Mesendoderm (in vitro differentiated cells): ENCODE measurements around the gene MLEC.

Experiments used
- DNase-seq: peaks from one replicate; pipeline ENCODE4 v3.0.0; 2013
- H2AK5ac ChIP-seq: 2 replicates; pipeline ENCODE4 v1.6.1; 2013; ENCODE audit warnings: low read length, inconsistent platforms
- H2BK120ac ChIP-seq: 2 replicates; pipeline ENCODE4 v1.6.1; 2013; ENCODE audit warnings: low read depth, mild to moderate bottlenecking, low read length, moderate library complexity, mixed read lengths
- H2BK15ac ChIP-seq: replicated peaks from 2 replicates; pipeline ENCODE4 v1.6.1; 2013; ENCODE audit warnings: low read depth, mild to moderate bottlenecking, moderate library complexity
- H2BK5ac ChIP-seq: 2 replicates; pipeline ENCODE4 v1.6.1; 2013; ENCODE audit warnings: low read length, inconsistent platforms
- H3K18ac ChIP-seq: 2 replicates; pipeline ENCODE4 v1.6.1; 2013; ENCODE audit warnings: mild to moderate bottlenecking, low read length, mixed read lengths
- H3K23ac ChIP-seq: one replicate; pipeline ENCODE4 v1.6.1; 2013; ENCODE audit warnings: low read length
- H3K27ac ChIP-seq: 2 replicates; pipeline ENCODE4 v1.5.1; 2013; ENCODE audit warnings: low read depth, mild to moderate bottlenecking, inconsistent platforms, low read length, moderate library complexity
- H3K27me3 ChIP-seq: 2 replicates; pipeline ENCODE4 v1.6.1; 2013; ENCODE audit warnings: low read length, control low read depth, mild to moderate bottlenecking, inconsistent platforms; ENCODE audit not compliant: insufficient read depth, poor library complexity
- H3K36me3 ChIP-seq: 2 replicates; pipeline ENCODE4 v1.6.1; 2013; ENCODE audit warnings: low read length, inconsistent platforms; ENCODE audit not compliant: control insufficient read depth, insufficient read depth
- H3K4ac ChIP-seq: one replicate; pipeline ENCODE4 v1.6.1; 2013; ENCODE audit warnings: low read depth, mild to moderate bottlenecking, low read length, moderate library complexity
- H3K4me1 ChIP-seq: 2 replicates; pipeline ENCODE4 v1.6.1; 2013; ENCODE audit warnings: low read depth, low read length, inconsistent platforms; ENCODE audit not compliant: control insufficient read depth
- H3K4me2 ChIP-seq: 2 replicates; pipeline ENCODE4 v1.6.1; 2013; ENCODE audit warnings: low read length
- H3K4me3 ChIP-seq: 2 replicates; pipeline ENCODE4 v1.5.1; 2013; ENCODE audit warnings: mild to moderate bottlenecking, low read length
- H3K56ac ChIP-seq: one replicate; pipeline ENCODE4 v1.6.1; 2013; ENCODE audit warnings: low read length
- H3K79me1 ChIP-seq: 2 replicates; pipeline ENCODE4 v1.6.1; 2013; ENCODE audit warnings: low read length, inconsistent platforms
- H3K79me2 ChIP-seq: 2 replicates; pipeline ENCODE4 v1.6.1; 2013; ENCODE audit warnings: mild to moderate bottlenecking, low read length; ENCODE audit not compliant: control insufficient read depth, insufficient read depth
- H3K9ac ChIP-seq: 2 replicates; pipeline ENCODE4 v1.6.1; 2013; ENCODE audit warnings: low read length, inconsistent platforms
- H4K5ac ChIP-seq: one replicate; pipeline ENCODE4 v1.6.1; 2013; ENCODE audit warnings: low read length
- H4K8ac ChIP-seq: one replicate; pipeline ENCODE4 v1.6.1; 2013; ENCODE audit warnings: low read depth, mild to moderate bottlenecking, control low read depth, low read length, moderate library complexity
- WGBS: extraction: QIAGEN DNeasy Blood & Tissue Kit; methylation state at CpG from one replicate; pipeline ENCODE4 v1.1.7; 2013; ENCODE audit warnings: low lambda C conversion rate, missing lambda C conversion rate; ENCODE audit not compliant: insufficient coverage; ENCODE audit errors: extremely low coverage; 5-methylcytosine and 5-hydroxymethylcytosine counted together

The MLEC gene

GRCh38 chr12:120674097-120674636 is 12.8 kb upstream of the MLEC start:
- Histone ChIP-seq H3K79me2 (no peaks in the 10 kb centered on the region), H3K4me3 (no peak overlapping the region), H3K56ac (no peak overlapping the region), H2BK5ac (no peak overlapping the region), H2AK5ac (no peak overlapping the region), H3K27me3 (no peaks in the 10 kb centered on the region), H3K79me1 (no peaks in the 10 kb centered on the region), H3K9ac (no peak overlapping the region), H4K5ac (no peak overlapping the region), H3K4me2 (no peak overlapping the region), H3K4me1 (no peaks in the 10 kb centered on the region), H3K18ac (no peak overlapping the region), H2BK120ac (no peak overlapping the region), H3K23ac (no peak overlapping the region), H3K4ac (no peak overlapping the region), H3K36me3 (no peaks in the 10 kb centered on the region), H4K8ac (no peak overlapping the region), H3K27ac (no peak overlapping the region), H2BK15ac (no peak overlapping the region)
- no CpG with 5 or more reads among the region's 6 CpGs for WGBS
- no peak for DNase-seq

GRCh38 chr12:120677765-120678473 is 9.0 kb upstream of the MLEC start:
- H3K4me3 ChIP-seq, result no peak overlapping the region
- no peak overlapping the region for H2BK120ac ChIP-seq
- H3K4me2 ChIP-seq, result no peak overlapping the region
- H3K18ac ChIP-seq, result no peak overlapping the region
- H3K9ac ChIP-seq, result no peak overlapping the region
- no peak overlapping the region for H2BK5ac ChIP-seq
- no peaks in the 10 kb centered on the region for H3K4me1 ChIP-seq
- DNase-seq, result no peak
- no peaks in the 10 kb centered on the region for H3K36me3 ChIP-seq
- no CpG with 5 or more reads among the region's 7 CpGs for WGBS
- H3K23ac ChIP-seq, result no peak overlapping the region
- no peak overlapping the region for H2AK5ac ChIP-seq
- no peaks in the 10 kb centered on the region for H3K79me1 ChIP-seq
- H3K4ac ChIP-seq, result no peak overlapping the region
- H3K79me2 ChIP-seq, result no peaks in the 10 kb centered on the region
- no peak overlapping the region for H4K8ac ChIP-seq
- H3K27ac ChIP-seq, result no peak overlapping the region
- H3K56ac ChIP-seq, result no peak overlapping the region
- H3K27me3 ChIP-seq, result no peaks in the 10 kb centered on the region
- H4K5ac ChIP-seq, result no peak overlapping the region
- H2BK15ac ChIP-seq, result no peak overlapping the region

GRCh38 chr12:120678572-120678971 is 8.4 kb upstream of the MLEC start:
- Histone ChIP-seq H4K5ac (no peak overlapping the region), H2BK5ac (no peak overlapping the region), H3K27me3 (no peaks in the 10 kb centered on the region), H3K18ac (no peak overlapping the region), H3K79me2 (no peaks in the 10 kb centered on the region), H3K4me1 (no peaks in the 10 kb centered on the region), H2AK5ac (no peak overlapping the region), H3K56ac (no peak overlapping the region), H3K27ac (no peak overlapping the region), H3K36me3 (no peaks in the 10 kb centered on the region), H4K8ac (no peak overlapping the region), H3K4me2 (no peak overlapping the region), H3K79me1 (no peaks in the 10 kb centered on the region), H2BK15ac (no peak overlapping the region), H3K23ac (no peak overlapping the region), H2BK120ac (no peak overlapping the region), H3K4me3 (no peak overlapping the region), H3K4ac (no peak overlapping the region), H3K9ac (no peak overlapping the region)
- WGBS, result no CpG with 5 or more reads among the region's 8 CpGs
- DNase-seq, result no peak

- Histone ChIP-seq H3K4ac (no peak overlapping the region), H3K36me3 (no peaks in the 10 kb centered on the region), H3K18ac (no peak overlapping the region), H2BK15ac (no peak overlapping the region), H3K56ac (no peak overlapping the region), H3K4me1 (no peaks in the 10 kb centered on the region), H2BK5ac (no peak overlapping the region), H3K79me1 (no peaks in the 10 kb centered on the region), H2AK5ac (no peak overlapping the region), H3K23ac (no peak overlapping the region), H3K27me3 (no peaks in the 10 kb centered on the region), H4K8ac (no peak overlapping the region), H3K27ac (no peak overlapping the region), H2BK120ac (no peak overlapping the region), H3K4me3 (no peak overlapping the region), H3K9ac (no peak overlapping the region), H4K5ac (no peak overlapping the region), H3K79me2 (no peaks in the 10 kb centered on the region), H3K4me2 (no peak overlapping the region)
- no CpG with 5 or more reads among the region's 5 CpGs for WGBS
- no peak for DNase-seq
These were observed 6.7 kb upstream of the MLEC start for GRCh38 chr12:120680165-120680738.

- H3K79me1 ChIP-seq, result peaks cover 7% of the 10 kb centered on the region
- H2BK5ac ChIP-seq, result no peak overlapping the region
- H4K8ac ChIP-seq, result no peak overlapping the region
- peaks cover 7% of the 10 kb centered on the region for H3K4me1 ChIP-seq
- H3K27me3 ChIP-seq, result no peaks in the 10 kb centered on the region
- no CpG with 5 or more reads among the region's 8 CpGs for WGBS
- H2BK120ac ChIP-seq, result no peak overlapping the region
- H3K18ac ChIP-seq, result no peak overlapping the region
- no peak overlapping the region for H4K5ac ChIP-seq
- H3K4ac ChIP-seq, result no peak overlapping the region
- no peak overlapping the region for H3K9ac ChIP-seq
- H3K27ac ChIP-seq, result no peak overlapping the region
- H3K4me3 ChIP-seq, result no peak overlapping the region
- peaks cover 25% of the 10 kb centered on the region for H3K79me2 ChIP-seq
- no peaks in the 10 kb centered on the region for H3K36me3 ChIP-seq
- no peak overlapping the region for H3K56ac ChIP-seq
- H2BK15ac ChIP-seq, result no peak overlapping the region
- no peak for DNase-seq
- no peak overlapping the region for H3K4me2 ChIP-seq
- no peak overlapping the region for H2AK5ac ChIP-seq
- H3K23ac ChIP-seq, result no peak overlapping the region
These were observed 2.4 kb upstream of the MLEC start for GRCh38 chr12:120684523-120684932.
